ENCODE data around the gene TMC6. TPM values are rescaled to one million over a fixed set of nuclear protein-coding genes. Genes with fewer than 3 reads are reported as not detected.
A peak's percentile ranks its signal among the peaks of the same experiment; 100 is the strongest.
"Not testable (repeated sequence)": the region's sequence is repeated elsewhere in the genome, so short reads cannot be mapped to it uniquely, and the experiment has no call there.

TMC6 gene
- total RNA-seq, 1 donor from 2014 or later: 82.6 TPM

- DNase-seq (ENCODE audit: extremely low read depth, low read depth, low spot score): no peak
Observed at GRCh38 chr17:78159575-78160158, 31.1 kb upstream of the TMC6 start.

- no peak for DNase-seq (ENCODE audit: extremely low read depth, low read depth, low spot score)
Observed at GRCh38 chr17:78154903-78155811, 26.6 kb upstream of the TMC6 start.

GRCh38 chr17:78151514-78152008 lies 23.0 kb upstream of the TMC6 start:
- no peak for DNase-seq (ENCODE audit: extremely low read depth, low read depth, low spot score)

GRCh38 chr17:78148286-78149016 lies 19.9 kb upstream of the TMC6 start:
- no peak for DNase-seq (ENCODE audit: extremely low read depth, low read depth, low spot score)

- DNase-seq (ENCODE audit: extremely low read depth, low read depth, low spot score): no peak
Observed at GRCh38 chr17:78147315-78147998, 18.9 kb upstream of the TMC6 start.

GRCh38 chr17:78146881-78147280 lies 18.3 kb upstream of the TMC6 start:
- DNase-seq (ENCODE audit: extremely low read depth, low read depth, low spot score): no peak

- no peak for DNase-seq (ENCODE audit: extremely low read depth, low read depth, low spot score)
Observed at GRCh38 chr17:78146471-78146869, 17.9 kb upstream of the TMC6 start.

- no peak for DNase-seq (ENCODE audit: extremely low read depth, low read depth, low spot score)
Observed at GRCh38 chr17:78144736-78145641, 16.4 kb upstream of the TMC6 start.

- peak; percentile 22 for DNase-seq (ENCODE audit: extremely low read depth, low read depth, low spot score)
Observed at GRCh38 chr17:78144147-78144719, 15.7 kb upstream of the TMC6 start.

- DNase-seq (ENCODE audit: extremely low read depth, low read depth, low spot score): no peak
Observed at GRCh38 chr17:78143214-78144146, 14.9 kb upstream of the TMC6 start.

- no peak for DNase-seq (ENCODE audit: extremely low read depth, low read depth, low spot score)
Observed at GRCh38 chr17:78142119-78142861, 13.7 kb upstream of the TMC6 start.

- no peak for DNase-seq (ENCODE audit: extremely low read depth, low read depth, low spot score)
Observed at GRCh38 chr17:78141437-78142118, 13.0 kb upstream of the TMC6 start.

GRCh38 chr17:78140169-78141051 lies 11.9 kb upstream of the TMC6 start:
- DNase-seq (ENCODE audit: extremely low read depth, low read depth, low spot score): peak; percentile 29

- DNase-seq (ENCODE audit: extremely low read depth, low read depth, low spot score): not testable (repeated sequence)
Observed at GRCh38 chr17:78139861-78140168, 11.3 kb upstream of the TMC6 start.

GRCh38 chr17:78138204-78139060 lies 9.9 kb upstream of the TMC6 start:
- DNase-seq (ENCODE audit: extremely low read depth, low read depth, low spot score): no peak
